SK-N-SH treated with all-trans-retinoic acid at 6 μM for 48 hours (cell line): Measurements from ENCODE around the gene FOXJ3.
A peak's percentile ranks its signal among the peaks of the same experiment; 100 is the strongest.

Source experiments
- ATAC-seq: fragments of 200-7000 bp; cut with Tn5 transposase; 3 replicates; pipeline ENCODE4 v1.9.1; 2020; ENCODE audit warnings: mild to moderate bottlenecking, moderate library complexity
- ARNTL ChIP-seq: fragments of 450-650 bp; formaldehyde crosslinking; IDR thresholded peaks from 2 replicates; pipeline ENCODE4 v1.5.0; 2020; ENCODE audit warnings: low read depth, mild to moderate bottlenecking, moderate library complexity, borderline replicate concordance
- BACH2 ChIP-seq: fragments of 250-450 bp; sonication (Bioruptor Pico); IDR thresholded peaks from 2 replicates; pipeline ENCODE4 v1.9.0; 2021; ENCODE audit warnings: mild to moderate bottlenecking, borderline replicate concordance
- CSDC2 ChIP-seq: fragments of 250-450 bp; sonication (Bioruptor Pico); IDR thresholded peaks from 2 replicates; pipeline ENCODE4 v1.5.0; 2020; ENCODE audit warnings: mild to moderate bottlenecking, moderate library complexity
- CSRNP3 ChIP-seq: fragments of 250-450 bp; sonication (Bioruptor Pico); IDR thresholded peaks from 2 replicates; pipeline ENCODE4 v1.5.1; 2021; ENCODE audit warnings: mild to moderate bottlenecking, moderate library complexity
- ESRRG ChIP-seq: fragments of 250-450 bp; sonication (Bioruptor Pico); IDR thresholded peaks from 2 replicates; pipeline ENCODE4 v1.6.1; 2021; ENCODE audit warnings: mild to moderate bottlenecking
- GLIS3 ChIP-seq: fragments of 250-450 bp; sonication (Bioruptor Pico); IDR thresholded peaks from 2 replicates; pipeline ENCODE4 v1.5.0; 2020; ENCODE audit warnings: mild to moderate bottlenecking, moderate library complexity
- OSR1 ChIP-seq: fragments of 250-450 bp; sonication (Bioruptor Pico); IDR thresholded peaks from 2 replicates; pipeline ENCODE4 v1.8.0; 2022; ENCODE audit warnings: moderate library complexity, mild to moderate bottlenecking, inconsistent platforms
- POU6F1 ChIP-seq: fragments of 250-450 bp; sonication (Bioruptor Pico); IDR thresholded peaks from 2 replicates; pipeline ENCODE4 v1.8.0; 2021; ENCODE audit warnings: low read depth, mild to moderate bottlenecking, moderate library complexity, borderline replicate concordance
- PPARA ChIP-seq: fragments of 250-450 bp; sonication (Bioruptor Pico); IDR thresholded peaks from 2 replicates; pipeline ENCODE4 v1.5.0; 2020; ENCODE audit warnings: mild to moderate bottlenecking, borderline replicate concordance
- RARB ChIP-seq: fragments of 250-450 bp; sonication (Bioruptor Pico); IDR thresholded peaks from 2 replicates; pipeline ENCODE4 v1.8.0; 2021; ENCODE audit warnings: mild to moderate bottlenecking, moderate library complexity
- SNAI2 ChIP-seq: fragments of 250-450 bp; sonication (Bioruptor Pico); IDR thresholded peaks from 2 replicates; pipeline ENCODE4 v1.5.0; 2020; ENCODE audit warnings: mild to moderate bottlenecking, moderate library complexity
- TCF4 ChIP-seq: fragments of 250-450 bp; sonication (Bioruptor Pico); IDR thresholded peaks from 2 replicates; pipeline ENCODE4 v1.8.0; 2021; ENCODE audit warnings: mild to moderate bottlenecking, moderate library complexity, borderline replicate concordance
- TOX ChIP-seq: fragments of 250-450 bp; sonication (Bioruptor Pico); IDR thresholded peaks from 2 replicates; pipeline ENCODE4 v1.8.0; 2021; ENCODE audit warnings: mild to moderate bottlenecking, moderate library complexity, borderline replicate concordance
- TSHZ2 ChIP-seq: fragments of 250-450 bp; sonication (Bioruptor Pico); IDR thresholded peaks from 2 replicates; pipeline ENCODE4 v1.5.0; 2020; ENCODE audit warnings: mild to moderate bottlenecking, moderate library complexity
- ZC3H10 ChIP-seq: fragments of 250-450 bp; sonication (Bioruptor Pico); IDR thresholded peaks from 2 replicates; pipeline ENCODE4 v1.5.1; 2021; ENCODE audit warnings: mild to moderate bottlenecking, moderate library complexity
- ZFP3 ChIP-seq: fragments of 250-450 bp; sonication (Bioruptor Pico); IDR thresholded peaks from 2 replicates; pipeline ENCODE4 v1.5.0; 2020; ENCODE audit warnings: mild to moderate bottlenecking, moderate library complexity
- ZFP30 ChIP-seq: fragments of 450-650 bp; formaldehyde crosslinking; IDR thresholded peaks from 2 replicates; pipeline ENCODE4 v1.5.0; 2022; ENCODE audit warnings: mild to moderate bottlenecking, moderate library complexity
- ZNF565 ChIP-seq: fragments of 450-650 bp; formaldehyde crosslinking; conservative IDR thresholded peaks from 2 replicates; pipeline ENCODE4 v1.5.0; 2020; ENCODE audit warnings: low read depth, mild to moderate bottlenecking, moderate library complexity
- ZNF70 ChIP-seq: fragments of 450-650 bp; formaldehyde crosslinking; IDR thresholded peaks from 2 replicates; pipeline ENCODE4 v1.5.0; 2020; ENCODE audit warnings: mild to moderate bottlenecking, moderate library complexity

Gene FOXJ3

GRCh38 chr1:42335050-42335808 lies at the start of gene FOXJ3:
TSS of gene FOXJ3 (minus strand) at chr1:42335235. CDS start at chr1:42311093, 24,142 bp downstream.
- no peak for TF ChIP-seq ZNF70
- TF ChIP-seq ZC3H10 = no peak
- TF ChIP-seq TCF4 (CRISPR knock-in tag) = no peak
- no peak for TF ChIP-seq SNAI2 (CRISPR knock-in tag)
- no peak for TF ChIP-seq OSR1 (CRISPR knock-in tag)
- no peak for TF ChIP-seq RARB (CRISPR knock-in tag)
- no peak for TF ChIP-seq ESRRG (CRISPR knock-in tag)
- no peak for TF ChIP-seq TOX (CRISPR knock-in tag)
- no peak for TF ChIP-seq ZFP30 (CRISPR knock-in tag)
- TF ChIP-seq CSRNP3 (CRISPR knock-in tag) = no peak
- TF ChIP-seq BACH2 (CRISPR knock-in tag) = no peak
- TF ChIP-seq, all 23 proteins: peak for 0

GRCh38 chr1:42381280-42381673 lies 46.2 kb upstream of the FOXJ3 start:
- TF ChIP-seq ZNF565 (CRISPR knock-in tag) = no peak
- TF ChIP-seq TSHZ2 = no peak
- TF ChIP-seq SNAI2 (CRISPR knock-in tag) = no peak
- no peak for TF ChIP-seq CSDC2
- TF ChIP-seq PPARA = no peak
- ATAC-seq = no peak

More at GRCh38 chr1:42335050-42335808, at the start of gene FOXJ3:
- peak; percentile 85 for ATAC-seq

GRCh38 chr1:42380586-42381279 lies 45.7 kb upstream of the FOXJ3 start, which contains the start of gene RIMKLA:
TSS of gene RIMKLA (plus strand) at chr1:42380792. CDS start at chr1:42380935, 143 bp downstream.
- peak; percentile 93 for ATAC-seq
- TF ChIP-seq RARB (CRISPR knock-in tag) (no peak), TOX (CRISPR knock-in tag) (no peak), TCF4 (CRISPR knock-in tag) (no peak), ZC3H10 (no peak), ZFP3 (no peak), ARNTL (CRISPR knock-in tag) (no peak), ZNF565 (CRISPR knock-in tag) (no peak), SNAI2 (CRISPR knock-in tag) (no peak), ZFP30 (CRISPR knock-in tag) (no peak), GLIS3 (CRISPR knock-in tag) (no peak), POU6F1 (CRISPR knock-in tag) (no peak), TSHZ2 (no peak), BACH2 (CRISPR knock-in tag) (no peak)
